Prostate gland (tissue), 2 donors: ENCODE results near the gene BCAT1.

Experiments used
- POLR2AphosphoS5 ChIP-seq: sonication (generic); formaldehyde crosslinking; IDR thresholded peaks from one replicate; pipeline ENCODE4 v1.6.1; 2017; ENCODE audit warnings: antibody characterized with exemption
- TF ChIP-seq, protein P1 (sequence below), 4 experiments: fragments of 200-600 bp in 2 of 4; fragments of 450-650 bp in 2 of 4; sonication (generic) in 2 of 4; IDR thresholded peaks; 1 replicate in 3 of 4; 2 replicates in 1 of 4; pipeline ENCODE4 v1.5.1; 2016 to 2019; ENCODE audit warnings: antibody characterized with exemption in 4 of 4, mild to moderate bottlenecking in 2 of 4, moderate library complexity in 2 of 4

DNA sequence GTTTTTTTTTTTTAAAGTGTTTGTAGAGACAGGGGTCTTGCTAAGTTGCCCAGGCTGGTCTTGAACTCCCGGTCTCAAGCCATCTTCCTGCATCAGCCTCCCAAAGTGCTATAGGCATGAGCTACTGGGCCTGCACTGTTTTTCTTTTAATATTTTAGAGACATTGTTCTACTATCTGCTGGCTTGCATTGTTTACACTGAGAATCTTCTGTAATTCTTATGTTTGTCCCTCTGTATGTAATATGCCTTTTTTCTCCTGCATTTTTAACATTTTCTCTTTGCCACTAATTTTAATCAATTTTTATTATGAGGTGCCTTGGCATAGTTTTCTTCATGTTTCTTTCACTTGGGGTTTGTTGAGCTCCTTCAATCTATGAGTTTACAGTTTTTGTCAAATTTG lies 15.4 kb upstream of the BCAT1 start:
- TF ChIP-seq, protein P1, sequence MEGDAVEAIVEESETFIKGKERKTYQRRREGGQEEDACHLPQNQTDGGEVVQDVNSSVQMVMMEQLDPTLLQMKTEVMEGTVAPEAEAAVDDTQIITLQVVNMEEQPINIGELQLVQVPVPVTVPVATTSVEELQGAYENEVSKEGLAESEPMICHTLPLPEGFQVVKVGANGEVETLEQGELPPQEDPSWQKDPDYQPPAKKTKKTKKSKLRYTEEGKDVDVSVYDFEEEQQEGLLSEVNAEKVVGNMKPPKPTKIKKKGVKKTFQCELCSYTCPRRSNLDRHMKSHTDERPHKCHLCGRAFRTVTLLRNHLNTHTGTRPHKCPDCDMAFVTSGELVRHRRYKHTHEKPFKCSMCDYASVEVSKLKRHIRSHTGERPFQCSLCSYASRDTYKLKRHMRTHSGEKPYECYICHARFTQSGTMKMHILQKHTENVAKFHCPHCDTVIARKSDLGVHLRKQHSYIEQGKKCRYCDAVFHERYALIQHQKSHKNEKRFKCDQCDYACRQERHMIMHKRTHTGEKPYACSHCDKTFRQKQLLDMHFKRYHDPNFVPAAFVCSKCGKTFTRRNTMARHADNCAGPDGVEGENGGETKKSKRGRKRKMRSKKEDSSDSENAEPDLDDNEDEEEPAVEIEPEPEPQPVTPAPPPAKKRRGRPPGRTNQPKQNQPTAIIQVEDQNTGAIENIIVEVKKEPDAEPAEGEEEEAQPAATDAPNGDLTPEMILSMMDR (IDR thresholded peaks at IDR 0.05): no peak
- no peak for TF ChIP-seq POLR2AphosphoS5
